Measurements from ENCODE around the gene EXT2.

- TF ChIP-seq CTCF (IDR thresholded peaks at IDR 0.05) (no peak), POLR2A (IDR thresholded peaks at IDR 0.05) (no peak)
Measured at GRCh38 chr11:44236296-44236695, 140.8 kb downstream of the EXT2 start.
